ENCODE data around the gene ERGIC2. TPM values are rescaled to one million over a fixed set of nuclear protein-coding genes. Genes with fewer than 3 reads are reported as not detected.
"Not testable (repeated sequence)": the region's sequence is repeated elsewhere in the genome, so short reads cannot be mapped to it uniquely, and the experiment has no call there.

ERGIC2 gene
- total RNA-seq, 1 experiment from 2014 or later: 79.7 TPM

DNA sequence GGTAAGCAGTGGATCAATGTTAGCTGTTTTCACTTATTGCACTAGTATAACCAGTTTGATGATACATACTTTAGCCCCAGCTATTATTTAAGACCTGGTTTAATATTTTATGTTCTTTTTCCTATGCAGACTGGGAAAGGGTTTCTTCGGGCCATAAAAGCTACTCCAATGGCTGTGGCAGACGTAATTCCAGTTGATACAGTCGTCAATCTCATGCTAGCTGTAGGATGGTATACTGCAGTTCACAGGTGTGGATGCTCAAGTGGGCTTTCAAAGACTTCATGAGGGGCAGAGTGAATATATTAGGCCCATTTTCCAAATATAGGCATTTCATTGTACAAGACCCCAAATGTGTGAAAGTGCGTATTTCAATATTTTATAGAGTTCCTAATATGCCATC, 70.1 kb downstream of the ERGIC2 start:
- in situ Hi-C loops (cut with HindIII; ENCODE audit: low sequenced_read_pairs): no loop called here
- DNase-seq (ENCODE audit: low spot score): no peak

DNA sequence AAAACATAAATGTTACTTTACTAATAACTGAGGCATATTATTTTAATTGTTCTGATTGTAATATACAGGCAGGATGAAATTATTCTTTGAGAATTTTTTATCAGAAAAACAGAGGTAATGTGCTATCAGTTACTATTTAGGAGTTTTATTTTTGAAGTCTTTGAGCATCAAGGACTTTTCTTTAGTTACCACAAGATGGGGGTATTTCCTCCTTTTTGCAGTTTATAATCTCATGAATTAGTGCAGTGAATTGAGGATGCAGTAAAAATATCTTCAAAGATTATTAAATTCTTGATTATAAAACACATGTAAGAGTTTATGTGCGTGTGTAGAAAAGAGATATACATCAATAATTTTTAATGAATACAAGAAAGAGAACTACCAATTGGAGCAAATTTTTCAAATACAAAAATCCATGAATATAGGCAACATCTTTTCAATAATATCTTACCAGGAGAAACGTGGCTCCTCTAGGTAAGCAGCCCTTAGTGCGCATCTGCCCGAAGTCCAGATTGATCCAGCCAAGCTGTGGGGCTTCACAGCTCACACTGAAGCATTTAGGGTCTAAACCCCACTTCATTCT, 71.6 kb downstream of the ERGIC2 start:
- in situ Hi-C loops (cut with HindIII; ENCODE audit: low sequenced_read_pairs): no loop called here
- no peak for DNase-seq (ENCODE audit: low spot score)

DNA sequence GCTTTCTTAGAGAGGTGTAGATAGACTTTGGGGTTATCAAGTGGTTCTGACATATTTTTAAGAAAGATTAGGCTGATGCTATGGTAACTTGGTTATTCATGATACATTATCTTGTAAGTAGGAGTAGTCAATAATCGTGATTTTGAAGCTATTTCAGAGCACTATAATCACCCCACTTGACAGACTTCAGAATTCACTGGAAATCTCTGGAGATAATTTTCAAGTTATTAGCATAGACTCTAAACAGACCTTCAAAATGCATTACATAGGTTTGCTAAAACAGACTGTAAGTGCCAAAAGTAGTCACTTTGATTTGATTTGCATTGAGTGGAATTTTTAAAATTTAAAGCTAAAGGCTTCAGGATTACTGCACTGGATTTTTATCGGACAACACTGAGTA, 74.3 kb downstream of the ERGIC2 start:
- in situ Hi-C loops (cut with HindIII; ENCODE audit: low sequenced_read_pairs): no loop called here

GRCh38 chr12:29306266-29306665, 74.7 kb downstream of the ERGIC2 start:
- in situ Hi-C loops (cut with HindIII; ENCODE audit: low sequenced_read_pairs): no loop called here
- DNase-seq (ENCODE audit: low spot score): no peak

More for the DNA sequence above, 74.3 kb downstream of the ERGIC2 start:
- DNase-seq (ENCODE audit: low spot score): no peak

DNA sequence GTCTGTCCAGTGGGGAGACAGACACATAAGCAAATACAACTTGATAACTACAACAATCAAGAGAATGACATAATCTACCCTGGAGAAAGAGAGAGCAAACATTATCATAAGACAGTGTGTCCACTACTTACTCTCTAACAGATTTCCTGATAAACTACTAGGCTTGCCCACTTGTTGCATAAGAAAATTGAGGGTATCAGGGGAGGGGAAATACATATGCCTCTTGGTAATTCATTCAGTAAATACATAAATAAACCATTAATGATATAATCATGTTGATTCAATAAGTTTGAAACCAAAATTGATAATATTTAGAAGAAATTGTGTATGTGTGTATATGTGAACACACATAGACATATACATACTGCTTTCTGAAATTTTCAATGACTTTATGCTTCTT, 76.6 kb downstream of the ERGIC2 start:
- no peak for DNase-seq (ENCODE audit: low spot score)
- in situ Hi-C loops (cut with HindIII; ENCODE audit: low sequenced_read_pairs): no loop called here

DNA sequence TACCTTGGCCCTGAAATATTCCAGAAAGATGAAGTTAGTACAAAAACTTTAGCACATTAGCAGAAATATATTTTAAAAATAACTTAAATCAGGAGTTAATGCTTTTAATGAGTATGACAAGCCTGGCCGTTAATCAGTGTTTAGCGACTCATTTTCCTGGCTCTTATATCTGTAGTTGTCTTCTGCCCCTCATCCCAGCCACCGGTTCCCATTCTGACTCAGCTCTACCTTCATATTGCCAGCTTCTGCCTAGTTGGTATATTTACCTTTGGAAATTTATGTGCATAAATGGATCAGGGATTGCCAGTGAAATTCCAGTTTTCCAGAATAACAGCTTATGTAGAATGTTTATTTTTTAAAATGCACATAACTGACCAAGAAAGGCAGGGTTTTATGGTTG, 79.9 kb downstream of the ERGIC2 start:
- in situ Hi-C loops (cut with HindIII; ENCODE audit: low sequenced_read_pairs): no loop called here
- no peak for DNase-seq (ENCODE audit: low spot score)

DNA sequence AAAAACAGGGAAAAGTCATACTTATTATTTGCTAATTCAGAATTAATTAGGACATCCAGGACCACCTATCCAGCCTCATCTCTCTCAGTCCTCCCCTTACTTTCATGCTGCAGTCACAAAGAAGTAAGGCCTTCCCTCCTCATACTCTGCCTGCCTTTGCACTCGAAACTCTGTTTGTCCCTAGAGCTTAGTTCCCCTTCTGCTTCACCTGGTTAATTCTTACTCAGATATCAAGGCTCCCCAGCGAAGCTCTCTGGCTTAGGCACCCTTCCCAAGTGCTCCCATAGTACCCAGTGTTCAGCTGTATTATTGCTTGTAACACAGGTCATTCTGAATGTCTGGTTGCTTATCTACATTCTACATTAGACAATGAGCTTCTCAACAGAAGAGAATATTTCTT, 81.3 kb downstream of the ERGIC2 start:
- no peak for DNase-seq (ENCODE audit: low spot score)
- in situ Hi-C loops (cut with HindIII; ENCODE audit: low sequenced_read_pairs): no loop called here

- no peak for DNase-seq (ENCODE audit: low spot score)
- in situ Hi-C loops (cut with HindIII; ENCODE audit: low sequenced_read_pairs): no loop called here
Measured at GRCh38 chr12:29291226-29291625, 89.7 kb downstream of the ERGIC2 start.

DNA sequence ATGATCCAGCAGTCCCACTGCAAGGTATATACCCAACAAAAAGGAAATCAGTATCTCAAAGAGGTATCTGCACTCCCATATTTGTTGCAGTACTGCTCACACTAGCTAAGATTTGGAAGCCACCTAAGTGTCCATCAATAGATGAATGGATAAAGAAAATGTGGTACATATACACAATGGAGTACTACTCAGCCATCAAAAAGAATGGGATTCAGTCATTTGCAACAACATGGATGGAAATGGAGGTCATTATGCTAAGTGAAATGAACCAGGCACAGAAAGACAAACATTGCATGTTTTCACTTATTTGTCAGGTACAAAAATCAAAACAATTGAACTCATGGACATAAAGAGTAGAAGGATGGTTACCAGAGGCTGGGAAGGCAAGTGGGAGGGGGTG, 90.5 kb downstream of the ERGIC2 start:
- in situ Hi-C loops (cut with HindIII; ENCODE audit: low sequenced_read_pairs); DNase-seq (ENCODE audit: low spot score): not testable (repeated sequence)

- in situ Hi-C loops (cut with HindIII; ENCODE audit: low sequenced_read_pairs): no loop called here
Measured at GRCh38 chr12:29288031-29288430, 92.9 kb downstream of the ERGIC2 start.

GRCh38 chr12:29287622-29288021, 93.3 kb downstream of the ERGIC2 start:
- no peak for DNase-seq (ENCODE audit: low spot score)
- in situ Hi-C loops (cut with HindIII; ENCODE audit: low sequenced_read_pairs): no loop called here

More at GRCh38 chr12:29288031-29288430, 92.9 kb downstream of the ERGIC2 start:
- no peak for DNase-seq (ENCODE audit: low spot score)

Other genes with a start within 250 kb of the ERGIC2 start
- gene FAR2, start 231.9 kb downstream of the ERGIC2 start, total RNA-seq (2014; rRNA removed; shearing (Covaris generic)): not detected in 2 replicates
- gene OVCH1, start 116.5 kb upstream of the ERGIC2 start, total RNA-seq (2014; rRNA removed; shearing (Covaris generic)): not detected in 2 replicates

Data from G401 (cell line).